DND-41 (cell line): ENCODE measurements around the gene PTDSS2.

Experiments
- EZH2 ChIP-seq: IDR thresholded peaks from 3 replicates; pipeline ENCODE4 v1.6.1; 2012; ENCODE audit warnings: borderline replicate concordance, low read depth, mild to moderate bottlenecking, moderate library complexity, low read length, inconsistent platforms; ENCODE audit not compliant: severe bottlenecking
- TF ChIP-seq, protein P1 (sequence below): IDR thresholded peaks from 2 replicates; pipeline ENCODE4 v1.5.1; 2012; ENCODE audit warnings: borderline replicate concordance, low read length, moderate library complexity, mild to moderate bottlenecking; ENCODE audit not compliant: poor library complexity, severe bottlenecking; ENCODE audit errors: extremely low read depth

DNA sequence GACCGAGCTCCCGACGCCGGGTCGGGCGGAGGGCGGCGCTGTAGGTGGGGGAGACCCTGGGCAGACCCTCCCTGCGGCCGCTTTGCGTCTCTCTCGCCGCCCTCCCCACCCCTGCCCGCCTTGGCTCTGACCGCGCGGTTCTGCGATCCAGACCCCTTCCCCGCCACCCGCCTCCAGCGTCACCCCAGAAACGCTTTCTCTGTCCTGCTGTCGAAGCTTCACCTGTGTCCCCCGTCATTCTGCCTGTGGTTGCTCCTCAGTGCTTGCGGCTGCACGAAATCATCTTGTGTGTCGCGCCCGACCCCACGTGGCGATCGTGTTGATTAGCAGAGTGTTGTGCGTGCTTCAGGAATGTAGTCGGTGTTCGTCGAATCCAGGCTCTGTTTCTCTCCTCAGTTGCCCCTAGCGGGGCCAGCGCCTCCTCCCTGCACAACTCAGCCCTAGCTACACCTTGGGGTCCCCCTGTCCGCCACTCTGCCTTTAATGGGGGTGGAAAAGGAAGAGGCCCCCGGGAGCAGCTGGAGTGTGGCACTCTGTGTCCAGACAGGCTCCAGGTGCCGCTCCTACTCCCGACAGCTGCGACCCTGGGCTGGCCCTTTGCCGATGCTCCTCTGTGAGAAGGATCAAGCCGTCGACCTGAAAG is 851 bp downstream of the PTDSS2 start:
- TF ChIP-seq EZH2 = no peak
- TF ChIP-seq, protein P1, sequence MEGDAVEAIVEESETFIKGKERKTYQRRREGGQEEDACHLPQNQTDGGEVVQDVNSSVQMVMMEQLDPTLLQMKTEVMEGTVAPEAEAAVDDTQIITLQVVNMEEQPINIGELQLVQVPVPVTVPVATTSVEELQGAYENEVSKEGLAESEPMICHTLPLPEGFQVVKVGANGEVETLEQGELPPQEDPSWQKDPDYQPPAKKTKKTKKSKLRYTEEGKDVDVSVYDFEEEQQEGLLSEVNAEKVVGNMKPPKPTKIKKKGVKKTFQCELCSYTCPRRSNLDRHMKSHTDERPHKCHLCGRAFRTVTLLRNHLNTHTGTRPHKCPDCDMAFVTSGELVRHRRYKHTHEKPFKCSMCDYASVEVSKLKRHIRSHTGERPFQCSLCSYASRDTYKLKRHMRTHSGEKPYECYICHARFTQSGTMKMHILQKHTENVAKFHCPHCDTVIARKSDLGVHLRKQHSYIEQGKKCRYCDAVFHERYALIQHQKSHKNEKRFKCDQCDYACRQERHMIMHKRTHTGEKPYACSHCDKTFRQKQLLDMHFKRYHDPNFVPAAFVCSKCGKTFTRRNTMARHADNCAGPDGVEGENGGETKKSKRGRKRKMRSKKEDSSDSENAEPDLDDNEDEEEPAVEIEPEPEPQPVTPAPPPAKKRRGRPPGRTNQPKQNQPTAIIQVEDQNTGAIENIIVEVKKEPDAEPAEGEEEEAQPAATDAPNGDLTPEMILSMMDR = peak; percentile 75
